ENCODE measurements around the gene HEATR5B.

Gene HEATR5B

GRCh38 chr2:36965751-36966369, 118.3 kb downstream of the HEATR5B start:
- peak overlapping the region; percentile 74 for H3K4me2 ChIP-seq (ENCODE audit: low read depth, low read length, poor library complexity, severe bottlenecking)

GRCh38 chr2:36965206-36965605, 119.0 kb downstream of the HEATR5B start:
- H3K27ac ChIP-seq (ENCODE audit: low read depth, low read length): no peak overlapping the region

More at GRCh38 chr2:36965751-36966369, 118.3 kb downstream of the HEATR5B start:
- Histone ChIP-seq H4K20me1 (ENCODE audit: low read depth, low read length) (no peaks in the 10 kb centered on the region), H3K36me3 (ENCODE audit: low read length) (no peaks in the 10 kb centered on the region), H3K9me3 (ENCODE audit: insufficient read depth, low read length) (no peaks in the 10 kb centered on the region), H3K9ac (ENCODE audit: low read length) (peak overlapping the region; percentile 97), H3K79me2 (ENCODE audit: insufficient read depth, low read length) (peaks cover 50% of the 10 kb centered on the region), H3K9me2 (replicated peaks; ENCODE audit: insufficient read depth, low read length) (no peaks in the 10 kb centered on the region), H3F3A (ENCODE audit: insufficient read depth) (no peaks in the 10 kb centered on the region), H2AFZ (ENCODE audit: low read depth, low read length, severe bottlenecking) (peak overlapping the region; percentile 69), H3K4me3 (ENCODE audit: insufficient read depth, low read length, poor library complexity, severe bottlenecking) (peak overlapping the region; percentile 97), H3K27me3 (ENCODE audit: low read length) (no peaks in the 10 kb centered on the region), H3K27ac (ENCODE audit: low read depth, low read length) (peak overlapping the region; percentile 72)
- TF ChIP-seq CTCF (IDR thresholded peaks at IDR 0.05; ENCODE audit: insufficient read depth, low read length, poor library complexity, severe bottlenecking) (no peak), EZH2phosphoT487 (conservative IDR thresholded peaks at IDR 0.05; ENCODE audit: low read length) (no peak)

DNA sequence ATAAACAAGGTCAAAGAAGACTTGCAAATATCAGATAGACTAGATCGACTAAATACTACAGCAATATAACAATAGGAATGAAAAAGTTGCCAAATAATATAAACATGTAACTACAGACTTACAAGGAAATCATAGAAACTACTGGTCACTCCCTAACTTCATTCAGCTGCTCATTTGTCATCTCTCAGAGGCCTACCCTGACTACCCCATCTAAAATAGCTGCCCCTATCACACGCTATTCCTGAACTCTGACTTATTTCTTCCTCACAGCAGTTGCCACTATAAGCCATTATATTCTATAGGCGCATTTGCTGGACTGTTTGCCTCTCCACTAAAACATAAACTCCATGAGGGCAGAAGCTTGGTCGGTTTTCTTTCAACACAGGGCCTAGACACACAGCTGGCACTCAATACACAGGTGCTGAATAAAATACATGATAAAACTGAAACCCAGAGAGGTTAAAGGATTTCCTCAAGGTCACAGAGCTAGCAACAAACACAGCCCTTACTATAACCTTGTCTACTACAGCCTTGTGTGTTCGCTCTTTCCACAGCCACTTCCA, 119.6 kb downstream of the HEATR5B start:
- Histone ChIP-seq H3K9me3 (ENCODE audit: insufficient read depth, low read length) (no peaks in the 10 kb centered on the region), H3K27ac (ENCODE audit: low read depth, low read length) (no peak overlapping the region), H3K36me3 (ENCODE audit: low read length) (no peaks in the 10 kb centered on the region), H3K79me2 (ENCODE audit: insufficient read depth, low read length) (peaks cover 61% of the 10 kb centered on the region), H3K4me2 (ENCODE audit: low read depth, low read length, poor library complexity, severe bottlenecking) (peak overlapping the region; percentile 74), H4K20me1 (ENCODE audit: low read depth, low read length) (no peaks in the 10 kb centered on the region), H3K4me3 (ENCODE audit: insufficient read depth, low read length, poor library complexity, severe bottlenecking) (peak overlapping the region; percentile 97), H3K9me2 (replicated peaks; ENCODE audit: insufficient read depth, low read length) (no peaks in the 10 kb centered on the region), H3K9ac (ENCODE audit: low read length) (peak overlapping the region; percentile 97; the same call in 1 of the 2 replicates), H3F3A (ENCODE audit: insufficient read depth) (no peaks in the 10 kb centered on the region), H3K27me3 (ENCODE audit: low read length) (no peaks in the 10 kb centered on the region), H2AFZ (ENCODE audit: low read depth, low read length, severe bottlenecking) (no peak overlapping the region)
- TF ChIP-seq EZH2phosphoT487 (conservative IDR thresholded peaks at IDR 0.05; ENCODE audit: low read length) (no peak), CTCF (IDR thresholded peaks at IDR 0.05; ENCODE audit: insufficient read depth, low read length, poor library complexity, severe bottlenecking) (no peak)

More at GRCh38 chr2:36965206-36965605, 119.0 kb downstream of the HEATR5B start:
- Histone ChIP-seq H4K20me1 (ENCODE audit: low read depth, low read length) (no peaks in the 10 kb centered on the region), H3K9me2 (replicated peaks; ENCODE audit: insufficient read depth, low read length) (no peaks in the 10 kb centered on the region), H3K9ac (ENCODE audit: low read length) (peak overlapping the region; percentile 97), H3K79me2 (ENCODE audit: insufficient read depth, low read length) (peaks cover 57% of the 10 kb centered on the region), H3K27me3 (ENCODE audit: low read length) (no peaks in the 10 kb centered on the region), H3K36me3 (ENCODE audit: low read length) (no peaks in the 10 kb centered on the region), H3F3A (ENCODE audit: insufficient read depth) (no peaks in the 10 kb centered on the region), H3K9me3 (ENCODE audit: insufficient read depth, low read length) (no peaks in the 10 kb centered on the region), H2AFZ (ENCODE audit: low read depth, low read length, severe bottlenecking) (no peak overlapping the region), H3K4me2 (ENCODE audit: low read depth, low read length, poor library complexity, severe bottlenecking) (peak overlapping the region; percentile 74), H3K4me3 (ENCODE audit: insufficient read depth, low read length, poor library complexity, severe bottlenecking) (peak overlapping the region; percentile 97)
- TF ChIP-seq EZH2phosphoT487 (conservative IDR thresholded peaks at IDR 0.05; ENCODE audit: low read length): no peak
- TF ChIP-seq CTCF (IDR thresholded peaks at IDR 0.05; ENCODE audit: insufficient read depth, low read length, poor library complexity, severe bottlenecking): no peak
